SIG-M5 treated with dmso at 0.1 percent for 504 hours (cell line): ENCODE measurements around the gene FBRSL1.
"Not testable (repeated sequence)": the region's sequence is repeated elsewhere in the genome, so short reads cannot be mapped to it uniquely, and the experiment has no call there.

Source experiments
- DNase-seq: peaks from one replicate; lab custom pipeline; 2025; ENCODE audit not compliant: unreplicated experiment; lab: John Stamatoyannopoulos, UW

The FBRSL1 gene

GRCh38 chr12:132453361-132454192 is 36.4 kb upstream of the FBRSL1 start:
- DNase-seq: no peak

GRCh38 chr12:132454193-132454932 is 35.6 kb upstream of the FBRSL1 start:
- DNase-seq: no peak

- no peak for DNase-seq
Measured at GRCh38 chr12:132454933-132455418, 35.0 kb upstream of the FBRSL1 start.

- DNase-seq: no peak
Measured at GRCh38 chr12:132455565-132455964, 34.4 kb upstream of the FBRSL1 start.

GRCh38 chr12:132456186-132456943 is 33.6 kb upstream of the FBRSL1 start:
- DNase-seq: no peak

GRCh38 chr12:132456944-132457495 is 32.9 kb upstream of the FBRSL1 start:
- no peak for DNase-seq

- no peak for DNase-seq
Measured at GRCh38 chr12:132458441-132458840, 31.5 kb upstream of the FBRSL1 start.

GRCh38 chr12:132458846-132459641 is 30.9 kb upstream of the FBRSL1 start:
- DNase-seq: no peak

- no peak for DNase-seq
Measured at GRCh38 chr12:132460571-132460970, 29.4 kb upstream of the FBRSL1 start.

- no peak for DNase-seq
Measured at GRCh38 chr12:132461526-132461925, 28.4 kb upstream of the FBRSL1 start.

- no peak for DNase-seq
Measured at GRCh38 chr12:132462788-132463187, 27.2 kb upstream of the FBRSL1 start.

- not testable (repeated sequence) for DNase-seq
Measured at GRCh38 chr12:132463284-132463924, 26.5 kb upstream of the FBRSL1 start.

GRCh38 chr12:132464304-132464703 is 25.6 kb upstream of the FBRSL1 start:
- not testable (repeated sequence) for DNase-seq

GRCh38 chr12:132464820-132465219 is 25.1 kb upstream of the FBRSL1 start:
- DNase-seq: no peak

- DNase-seq: no peak
Measured at GRCh38 chr12:132465269-132466190, 24.4 kb upstream of the FBRSL1 start.

GRCh38 chr12:132466241-132467201 is 23.4 kb upstream of the FBRSL1 start:
- no peak for DNase-seq

GRCh38 chr12:132467511-132467910 is 22.4 kb upstream of the FBRSL1 start:
- no peak for DNase-seq

GRCh38 chr12:132469423-132469822 is 20.5 kb upstream of the FBRSL1 start:
- no peak for DNase-seq
